Stimulated activated CD8-positive, alpha-beta memory T cell treated with anti-CD3 and anti-CD28 coated beads, Interleukin-12 subunit alpha, Interleukin-12 subunit beta, amount 100 ng/mL, for 4 hours (primary cell): Measurements from ENCODE around the gene NAA10.

Source experiments
- DNase-seq: peaks from one replicate; pipeline ENCODE4 v3.0.0-alpha.2; 2020; ENCODE audit warnings: low read depth

NAA10 gene

GRCh38 chrX:153966841-153967535, 32.2 kb upstream of the NAA10 start:
- no peak for DNase-seq

DNA sequence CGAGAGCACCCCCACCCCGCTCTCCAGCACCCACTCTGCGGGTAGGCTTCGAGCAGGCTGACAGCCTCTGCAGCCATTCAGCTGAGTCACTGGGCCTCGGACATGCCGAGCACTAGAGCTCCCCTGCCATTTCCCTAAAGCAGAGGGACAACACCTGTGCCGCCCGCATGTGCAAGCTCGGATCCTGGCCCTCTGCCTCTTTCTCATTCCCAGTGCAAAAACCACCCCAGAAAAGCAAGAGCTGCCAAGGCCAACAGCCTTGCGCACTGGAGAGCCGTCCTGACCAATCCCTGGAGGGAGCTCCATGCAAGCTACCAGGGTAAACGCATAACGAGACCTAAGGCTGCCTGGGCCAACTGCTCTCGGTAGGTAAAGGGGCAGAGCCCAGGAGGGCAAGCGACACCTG, 31.4 kb upstream of the NAA10 start:
- DNase-seq, result no peak

- DNase-seq, result no peak
Observed at GRCh38 chrX:153965406-153965805, 30.6 kb upstream of the NAA10 start.

GRCh38 chrX:153964105-153964504, 29.3 kb upstream of the NAA10 start:
- DNase-seq, result no peak

GRCh38 chrX:153963546-153963945, 28.7 kb upstream of the NAA10 start:
- DNase-seq, result no peak

DNA sequence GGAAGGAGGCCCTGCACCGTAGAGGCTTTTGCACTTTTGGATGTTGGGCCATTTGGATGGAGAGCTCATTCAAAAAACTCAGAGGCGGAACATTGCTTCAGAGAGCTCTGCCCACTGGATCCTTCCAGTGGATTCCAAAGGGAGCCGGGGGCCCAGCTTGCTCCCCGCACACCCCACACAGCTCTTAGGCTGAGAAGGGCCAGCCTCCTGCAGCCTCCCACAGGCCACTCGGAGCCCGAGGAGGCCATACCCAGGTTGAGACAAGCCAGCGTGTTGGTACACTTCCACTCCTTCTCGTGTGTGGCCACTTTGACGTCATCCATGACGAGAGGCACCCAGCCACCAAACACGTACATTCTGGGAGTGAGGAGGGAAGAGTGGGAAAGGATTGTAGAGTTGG, 26.5 kb upstream of the NAA10 start:
- no peak for DNase-seq

GRCh38 chrX:153960786-153961185, 25.9 kb upstream of the NAA10 start:
- no peak for DNase-seq

GRCh38 chrX:153960077-153960476, 25.2 kb upstream of the NAA10 start:
- DNase-seq, result no peak

GRCh38 chrX:153959649-153960048, 24.8 kb upstream of the NAA10 start:
- DNase-seq, result no peak

- DNase-seq, result no peak
Observed at GRCh38 chrX:153958605-153959004, 23.8 kb upstream of the NAA10 start.

DNA sequence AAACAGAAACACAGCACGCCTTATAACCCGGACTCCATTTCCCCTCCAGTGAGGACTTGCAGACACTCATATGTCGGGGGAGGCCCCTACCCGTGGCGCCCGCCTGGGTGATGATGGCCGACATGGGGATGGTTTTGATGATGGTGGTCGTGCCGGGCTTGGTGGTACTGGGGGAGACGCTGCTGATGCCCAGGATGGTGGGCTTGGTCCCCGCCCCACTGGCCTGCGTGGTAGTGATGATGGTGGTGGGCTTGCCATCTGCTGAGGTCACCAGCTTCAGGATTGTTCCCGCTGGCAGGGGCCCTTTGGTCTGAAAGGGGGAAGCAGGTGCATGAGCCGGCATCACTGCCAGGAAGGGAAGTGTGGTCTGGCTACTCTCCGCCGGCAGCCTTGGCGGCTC, 22.4 kb upstream of the NAA10 start:
- no peak for DNase-seq

GRCh38 chrX:153956044-153956907, 21.4 kb upstream of the NAA10 start:
- DNase-seq, result no peak

GRCh38 chrX:153955228-153955732, 20.4 kb upstream of the NAA10 start:
- DNase-seq, result no peak

- no peak for DNase-seq
Observed at GRCh38 chrX:153954558-153955227, 19.9 kb upstream of the NAA10 start.

DNA sequence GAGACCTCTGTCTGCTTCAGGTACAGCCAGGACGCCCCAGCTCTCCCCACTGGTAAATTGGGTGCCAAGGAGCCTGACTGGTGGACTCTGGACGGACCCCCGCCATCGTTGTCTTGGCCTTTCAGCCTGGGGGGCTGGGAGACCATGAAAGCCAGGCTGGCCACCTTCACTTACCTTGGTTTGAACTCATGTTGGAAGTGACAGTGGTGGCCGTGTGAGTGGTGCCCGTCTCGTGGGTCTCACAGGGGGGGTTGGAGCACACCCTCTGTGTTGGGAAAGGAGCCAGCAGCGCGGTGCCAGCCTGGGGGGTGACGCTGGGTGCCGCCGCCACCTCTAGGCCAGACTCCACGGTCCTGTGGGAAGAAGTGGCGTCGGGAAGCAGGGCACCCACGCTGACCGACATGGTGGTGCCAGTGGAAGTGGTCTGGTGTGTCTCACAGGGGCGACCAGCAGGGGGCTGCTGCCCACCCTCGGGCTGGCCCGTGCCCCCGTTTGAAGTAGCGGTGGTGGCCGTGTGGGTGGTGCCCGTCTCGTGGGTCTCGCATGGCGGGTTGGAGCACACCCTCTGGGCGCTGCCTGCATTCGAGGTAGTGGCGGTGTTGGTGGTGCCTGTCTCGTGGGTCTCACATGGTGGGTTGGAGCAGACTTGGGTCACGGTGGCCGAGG, 19.2 kb upstream of the NAA10 start:
- no peak for DNase-seq

- DNase-seq, result peak; percentile 58
Observed at GRCh38 chrX:153953342-153953830, 18.5 kb upstream of the NAA10 start.

- no peak for DNase-seq
Observed at GRCh38 chrX:153952373-153953026, 17.7 kb upstream of the NAA10 start.

DNA sequence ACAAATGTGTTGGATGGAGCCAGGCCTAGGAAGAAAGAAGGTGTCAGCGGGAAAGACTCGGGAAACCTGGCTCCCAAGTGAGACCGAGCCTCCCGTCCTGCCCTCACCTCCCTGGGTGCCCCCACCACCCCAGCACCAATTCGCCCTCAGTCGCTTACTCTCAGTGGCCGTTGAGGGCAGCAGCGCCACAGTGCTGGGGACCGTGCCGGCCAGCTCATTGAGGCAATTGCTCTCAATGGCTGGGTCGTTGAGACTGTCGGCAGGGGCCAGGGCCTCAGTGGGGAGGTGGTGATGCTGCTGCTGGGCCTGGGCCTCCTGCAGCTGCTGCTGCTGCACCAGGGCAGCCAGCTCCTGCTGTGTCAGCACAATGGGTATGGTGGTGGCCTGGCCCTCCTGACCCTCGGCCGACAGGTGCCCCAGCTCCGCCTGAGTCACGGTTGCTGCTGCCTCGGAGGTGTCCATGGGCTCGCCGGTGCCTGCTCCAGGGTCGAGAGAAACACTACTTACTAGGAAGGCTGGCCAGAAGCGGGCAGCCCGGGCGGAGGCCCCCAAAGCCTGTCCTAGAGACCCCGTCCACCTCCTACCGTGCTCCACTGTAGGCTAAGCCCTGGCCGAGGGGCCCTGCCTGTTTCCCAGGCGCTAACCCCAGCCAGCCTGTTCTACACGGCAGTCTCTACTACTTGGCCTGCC, 17.0 kb upstream of the NAA10 start:
- no peak for DNase-seq

DNA sequence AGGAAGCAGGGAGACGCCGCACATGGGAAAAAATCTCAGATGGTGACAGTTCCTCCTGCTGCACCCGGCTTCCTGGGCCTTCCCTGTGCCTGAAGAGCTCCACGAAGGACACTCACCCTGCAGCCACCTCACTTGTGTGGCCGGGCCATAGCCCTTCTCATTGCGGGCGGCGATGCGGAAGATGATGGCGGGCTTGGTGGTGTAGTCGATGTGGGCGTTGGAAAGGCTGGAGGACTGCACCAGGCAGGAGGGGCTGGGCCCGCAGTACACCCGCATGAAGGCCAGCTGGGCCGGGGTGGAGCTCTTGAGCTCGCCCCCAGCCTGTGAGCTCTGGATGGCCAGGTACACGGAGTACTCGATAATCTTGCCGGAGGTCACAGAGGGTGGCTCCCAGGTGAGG, 15.3 kb upstream of the NAA10 start:
- DNase-seq, result no peak

- DNase-seq, result no peak
Observed at GRCh38 chrX:153948847-153949805, 14.3 kb upstream of the NAA10 start.
